Fibroblast of the aortic adventitia (primary cell): ENCODE results near the gene DFFA. TPM values are rescaled to one million over a fixed set of nuclear protein-coding genes. Genes with fewer than 3 reads are reported as not detected.

Experiments
- DNase-seq: peaks from one replicate; pipeline ENCODE4 v3.0.0-alpha.2; 2010; ENCODE audit warnings: low read depth
- H3K4me3 ChIP-seq: 2 replicates; pipeline ENCODE4 v1.5.1; 2011; ENCODE audit warnings: low read depth, mild to moderate bottlenecking, control low read depth, low read length, moderate library complexity
- CTCF ChIP-seq: IDR thresholded peaks from 2 replicates; pipeline ENCODE4 v1.5.1; 2011; ENCODE audit warnings: mild to moderate bottlenecking, low read length, control low read depth, inconsistent platforms; ENCODE audit not compliant: insufficient read depth
- total RNA-seq: library from RNA; depleted of rRNA; stranded (reverse); fragments of >200 nt; gene quantifications from 2 replicates; pipeline ENCODE4 v1.2.3, GENCODE V29; 2012; ENCODE audit warnings: low replicate concordance

The DFFA gene
- total RNA-seq, 1 donor: 36.6 TPM

GRCh38 chr1:10450156-10450814, 22.0 kb downstream of the DFFA start:
- DNase-seq: no peak
- TF ChIP-seq CTCF: no peak
- H3K4me3 ChIP-seq: no peak overlapping the region

GRCh38 chr1:10449751-10450150, 22.6 kb downstream of the DFFA start, which contains the start of gene CORT:
CORT (plus strand) TSS chr1:10450031; CDS start chr1:10450224, 193 bp downstream.
- no peak for DNase-seq
- no peak for TF ChIP-seq CTCF
- no peak within 1 kb of the TSS for H3K4me3 ChIP-seq

DNA sequence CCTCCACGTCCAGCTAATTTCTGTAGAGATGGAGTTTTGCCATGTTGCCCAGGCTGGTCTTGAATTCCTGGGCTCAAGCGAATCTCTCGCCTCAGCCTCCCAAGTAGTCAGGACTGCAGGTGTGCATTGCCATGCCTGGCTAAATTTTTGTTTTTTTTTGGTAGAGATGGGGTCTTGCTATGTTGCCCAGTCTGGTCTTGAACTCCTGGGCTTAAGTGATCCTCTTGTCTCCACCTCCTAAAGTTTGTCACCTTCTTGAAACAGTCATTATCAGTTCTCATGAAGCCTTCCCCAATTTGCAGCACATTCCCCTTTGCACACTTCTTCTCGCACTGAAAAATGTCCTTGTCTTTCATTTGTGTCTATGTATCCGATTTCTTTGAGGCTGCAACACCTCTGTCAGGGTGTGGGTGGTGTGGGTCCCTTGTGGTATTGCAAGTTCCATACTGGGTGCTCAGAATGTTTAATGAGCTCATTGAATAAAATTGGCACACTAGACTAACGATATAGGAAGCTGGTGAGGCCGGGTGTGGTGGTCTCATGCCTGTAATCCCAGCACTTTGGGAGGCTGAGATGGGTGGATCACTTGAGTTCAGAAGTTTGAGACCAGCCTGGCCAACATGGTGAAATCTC, 25.4 kb downstream of the DFFA start:
- TF ChIP-seq CTCF: no peak
- no peak for DNase-seq
- H3K4me3 ChIP-seq: no peak overlapping the region

- no peak for DNase-seq
- no peak for TF ChIP-seq CTCF
Measured at GRCh38 chr1:10444795-10445397, 27.4 kb downstream of the DFFA start.

GRCh38 chr1:10444248-10444647, 28.1 kb downstream of the DFFA start:
- no peak for DNase-seq
- TF ChIP-seq CTCF: no peak
- H3K4me3 ChIP-seq: no peak overlapping the region

More at GRCh38 chr1:10444795-10445397, 27.4 kb downstream of the DFFA start:
- no peak overlapping the region for H3K4me3 ChIP-seq

GRCh38 chr1:10440794-10441193, 31.5 kb downstream of the DFFA start:
- TF ChIP-seq CTCF: no peak
- no peak for DNase-seq

More at GRCh38 chr1:10440794-10441193, 31.5 kb downstream of the DFFA start:
- no peak overlapping the region for H3K4me3 ChIP-seq
